HEK293 (cell line): ENCODE measurements around the gene ZFHX3.

ENCODE experiments used
- ELK4 ChIP-seq: IDR thresholded peaks from 2 replicates; pipeline ENCODE4 v1.6.1; 2011; ENCODE audit warnings: mild to moderate bottlenecking, low read depth, low read length, borderline replicate concordance
- GLI4 ChIP-seq: fragments of 450-650 bp; formaldehyde crosslinking; IDR thresholded peaks from 2 replicates; pipeline ENCODE4 v1.5.1; 2016; ENCODE audit warnings: missing biosample characterization, missing genetic modification characterization
- SETDB1 ChIP-seq: IDR thresholded peaks from one replicate; pipeline ENCODE4 v1.6.1; 2017; ENCODE audit warnings: mild to moderate bottlenecking, low read length, moderate library complexity, mixed read lengths; ENCODE audit not compliant: insufficient read length
- YY1 ChIP-seq: fragments of 450-650 bp; formaldehyde crosslinking; IDR thresholded peaks from 2 replicates; pipeline ENCODE4 v1.5.1; 2018; ENCODE audit warnings: missing biosample characterization, missing genetic modification characterization
- ZBTB48 ChIP-seq: fragments of 450-650 bp; formaldehyde crosslinking; IDR thresholded peaks from 2 replicates; pipeline ENCODE4 v1.5.1; 2016; ENCODE audit warnings: missing biosample characterization, missing genetic modification characterization
- ZBTB7A ChIP-seq: fragments of 450-650 bp; formaldehyde crosslinking; IDR thresholded peaks from 2 replicates; pipeline ENCODE4 v1.5.1; 2016; ENCODE audit warnings: low read depth, missing biosample characterization, missing genetic modification characterization
- ZNF133 ChIP-seq: fragments of 450-650 bp; formaldehyde crosslinking; IDR thresholded peaks from 2 replicates; pipeline ENCODE4 v1.5.1; 2016; ENCODE audit warnings: missing biosample characterization, missing genetic modification characterization
- ZNF146 ChIP-seq: fragments of 450-650 bp; formaldehyde crosslinking; IDR thresholded peaks from 2 replicates; pipeline ENCODE4 v1.5.1; 2016; ENCODE audit warnings: missing biosample characterization, missing genetic modification characterization
- ZNF169 ChIP-seq: fragments of 450-650 bp; formaldehyde crosslinking; IDR thresholded peaks from 2 replicates; pipeline ENCODE4 v1.5.1; 2016; ENCODE audit warnings: missing biosample characterization, missing genetic modification characterization
- ZNF350 ChIP-seq: fragments of 450-650 bp; formaldehyde crosslinking; IDR thresholded peaks from 2 replicates; pipeline ENCODE4 v1.5.0; 2017; ENCODE audit warnings: missing biosample characterization, mild to moderate bottlenecking, missing genetic modification characterization
- ZNF654 ChIP-seq: fragments of 450-650 bp; formaldehyde crosslinking; IDR thresholded peaks from 2 replicates; pipeline ENCODE4 v1.5.1; 2016; ENCODE audit warnings: low read depth, missing biosample characterization, missing genetic modification characterization
- ZNF830 ChIP-seq: fragments of 450-650 bp; IDR thresholded peaks from 2 replicates; pipeline ENCODE4 v1.5.0; 2018; ENCODE audit warnings: missing biosample characterization, missing genetic modification characterization, low read depth, mild to moderate bottlenecking, moderate library complexity
- TF ChIP-seq, protein P1 (sequence below): fragments of 450-650 bp; formaldehyde crosslinking; IDR thresholded peaks from 2 replicates; pipeline ENCODE4 v1.5.1; 2016; ENCODE audit warnings: missing biosample characterization, missing genetic modification characterization

DNA sequence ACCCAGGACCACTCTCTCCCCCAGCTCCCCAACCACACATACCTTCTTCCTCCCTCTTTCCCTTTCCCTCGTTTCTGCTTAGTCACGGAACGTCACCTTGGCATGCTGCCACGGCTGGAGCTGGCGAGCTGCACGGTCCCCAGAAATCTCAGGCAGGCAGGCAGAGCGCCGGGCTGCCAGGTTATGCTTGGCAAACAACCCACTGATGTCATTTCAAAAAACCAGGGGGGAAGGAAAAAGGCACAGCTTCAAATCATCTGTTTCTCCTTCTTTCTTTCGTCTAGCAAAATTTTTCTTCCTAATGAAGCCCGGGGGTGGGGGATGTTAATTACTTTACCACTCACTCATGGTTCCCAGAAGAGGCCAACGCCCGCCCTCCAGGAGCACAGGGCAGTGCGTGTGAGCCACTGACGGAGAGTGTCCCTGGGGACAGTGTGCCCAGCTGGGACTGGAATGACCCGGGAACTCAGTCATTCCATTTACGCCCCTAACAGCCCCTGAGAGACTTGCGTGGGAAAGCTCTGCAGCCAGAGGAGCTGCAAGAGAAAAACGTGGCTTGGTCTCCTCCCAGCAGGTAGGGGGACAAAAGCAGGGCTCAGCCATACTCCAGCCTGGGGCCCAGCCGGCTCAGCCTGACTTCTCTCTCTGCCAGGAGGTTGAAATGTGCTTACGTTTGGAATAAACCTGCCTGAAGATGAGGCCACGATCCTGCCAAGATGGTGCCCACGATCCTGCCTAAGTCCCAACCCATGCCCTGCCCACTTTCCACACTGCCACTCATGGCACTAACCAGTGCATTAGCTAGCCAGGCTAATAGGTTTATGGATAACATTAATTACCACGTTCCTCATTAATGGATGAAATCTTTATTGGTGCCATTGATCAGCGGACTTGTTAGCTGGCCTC lies 198.9 kb downstream of the ZFHX3 start:
- no peak for TF ChIP-seq ZNF146 (tag by site-specific recombination)
- TF ChIP-seq GLI4 (tag by site-specific recombination): no peak
- no peak for TF ChIP-seq ELK4
- TF ChIP-seq ZNF830 (tag by site-specific recombination): no peak
- no peak for TF ChIP-seq YY1 (tag by site-specific recombination)
- no peak for TF ChIP-seq ZNF133 (tag by site-specific recombination)
- no peak for TF ChIP-seq ZNF169
- TF ChIP-seq ZNF350: no peak
- TF ChIP-seq, protein P1, sequence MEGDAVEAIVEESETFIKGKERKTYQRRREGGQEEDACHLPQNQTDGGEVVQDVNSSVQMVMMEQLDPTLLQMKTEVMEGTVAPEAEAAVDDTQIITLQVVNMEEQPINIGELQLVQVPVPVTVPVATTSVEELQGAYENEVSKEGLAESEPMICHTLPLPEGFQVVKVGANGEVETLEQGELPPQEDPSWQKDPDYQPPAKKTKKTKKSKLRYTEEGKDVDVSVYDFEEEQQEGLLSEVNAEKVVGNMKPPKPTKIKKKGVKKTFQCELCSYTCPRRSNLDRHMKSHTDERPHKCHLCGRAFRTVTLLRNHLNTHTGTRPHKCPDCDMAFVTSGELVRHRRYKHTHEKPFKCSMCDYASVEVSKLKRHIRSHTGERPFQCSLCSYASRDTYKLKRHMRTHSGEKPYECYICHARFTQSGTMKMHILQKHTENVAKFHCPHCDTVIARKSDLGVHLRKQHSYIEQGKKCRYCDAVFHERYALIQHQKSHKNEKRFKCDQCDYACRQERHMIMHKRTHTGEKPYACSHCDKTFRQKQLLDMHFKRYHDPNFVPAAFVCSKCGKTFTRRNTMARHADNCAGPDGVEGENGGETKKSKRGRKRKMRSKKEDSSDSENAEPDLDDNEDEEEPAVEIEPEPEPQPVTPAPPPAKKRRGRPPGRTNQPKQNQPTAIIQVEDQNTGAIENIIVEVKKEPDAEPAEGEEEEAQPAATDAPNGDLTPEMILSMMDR (tag by site-specific recombination): no peak
- no peak for TF ChIP-seq ZNF654
- no peak for TF ChIP-seq SETDB1
- TF ChIP-seq ZBTB48 (tag by site-specific recombination): peak; percentile 73
- no peak for TF ChIP-seq ZBTB7A (tag by site-specific recombination)
